Activated CD4-positive, alpha-beta T cell treated with anti-CD3 and anti-CD28 coated beads, Interleukin-2, amount 10 ng/mL, durations not matched to agents 24 days and 14 days (primary cell): ENCODE results near the gene NPHS1. TPM values are rescaled to one million over a fixed set of nuclear protein-coding genes. Genes with fewer than 3 reads are reported as not detected.
A peak's percentile ranks its signal among the peaks of the same experiment; 100 is the strongest.
"Not testable (repeated sequence)": the region's sequence is repeated elsewhere in the genome, so short reads cannot be mapped to it uniquely, and the experiment has no call there.

Source experiments
- DNase-seq: peaks from one replicate; pipeline ENCODE4 v3.0.0; 2022
- H3K27ac Mint-ChIP-seq: one replicate; pipeline ENCODE4 v1.8.0; 2022; ENCODE audit warnings: mild to moderate bottlenecking, mixed read lengths
- H3K27me3 Mint-ChIP-seq: one replicate; pipeline ENCODE4 v1.8.0; 2022; ENCODE audit warnings: mixed read lengths
- H3K36me3 Mint-ChIP-seq: one replicate; pipeline ENCODE4 v1.8.0; 2022; ENCODE audit warnings: low read depth, mild to moderate bottlenecking, mixed read lengths
- H3K4me1 Mint-ChIP-seq: one replicate; pipeline ENCODE4 v1.8.0; 2021; ENCODE audit warnings: mixed read lengths
- H3K4me3 Mint-ChIP-seq: one replicate; pipeline ENCODE4 v1.8.0; 2022; ENCODE audit warnings: mild to moderate bottlenecking, moderate library complexity, mixed read lengths
- H3K9me3 Mint-ChIP-seq: one replicate; pipeline ENCODE4 v1.8.0; 2021; ENCODE audit warnings: mixed read lengths
- intact Hi-C: fragments of 100-400 bp; cut with micrococcal nuclease; formaldehyde crosslinking; loops from one replicate; pipeline ENCODE4 v1.15.1; 2023
- total RNA-seq: library from RNA; stranded (reverse); gene quantifications from 2 replicates; pipeline ENCODE4 v1.2.3, GENCODE V29; 2022

Gene NPHS1, protein sequence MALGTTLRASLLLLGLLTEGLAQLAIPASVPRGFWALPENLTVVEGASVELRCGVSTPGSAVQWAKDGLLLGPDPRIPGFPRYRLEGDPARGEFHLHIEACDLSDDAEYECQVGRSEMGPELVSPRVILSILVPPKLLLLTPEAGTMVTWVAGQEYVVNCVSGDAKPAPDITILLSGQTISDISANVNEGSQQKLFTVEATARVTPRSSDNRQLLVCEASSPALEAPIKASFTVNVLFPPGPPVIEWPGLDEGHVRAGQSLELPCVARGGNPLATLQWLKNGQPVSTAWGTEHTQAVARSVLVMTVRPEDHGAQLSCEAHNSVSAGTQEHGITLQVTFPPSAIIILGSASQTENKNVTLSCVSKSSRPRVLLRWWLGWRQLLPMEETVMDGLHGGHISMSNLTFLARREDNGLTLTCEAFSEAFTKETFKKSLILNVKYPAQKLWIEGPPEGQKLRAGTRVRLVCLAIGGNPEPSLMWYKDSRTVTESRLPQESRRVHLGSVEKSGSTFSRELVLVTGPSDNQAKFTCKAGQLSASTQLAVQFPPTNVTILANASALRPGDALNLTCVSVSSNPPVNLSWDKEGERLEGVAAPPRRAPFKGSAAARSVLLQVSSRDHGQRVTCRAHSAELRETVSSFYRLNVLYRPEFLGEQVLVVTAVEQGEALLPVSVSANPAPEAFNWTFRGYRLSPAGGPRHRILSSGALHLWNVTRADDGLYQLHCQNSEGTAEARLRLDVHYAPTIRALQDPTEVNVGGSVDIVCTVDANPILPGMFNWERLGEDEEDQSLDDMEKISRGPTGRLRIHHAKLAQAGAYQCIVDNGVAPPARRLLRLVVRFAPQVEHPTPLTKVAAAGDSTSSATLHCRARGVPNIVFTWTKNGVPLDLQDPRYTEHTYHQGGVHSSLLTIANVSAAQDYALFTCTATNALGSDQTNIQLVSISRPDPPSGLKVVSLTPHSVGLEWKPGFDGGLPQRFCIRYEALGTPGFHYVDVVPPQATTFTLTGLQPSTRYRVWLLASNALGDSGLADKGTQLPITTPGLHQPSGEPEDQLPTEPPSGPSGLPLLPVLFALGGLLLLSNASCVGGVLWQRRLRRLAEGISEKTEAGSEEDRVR (N-terminal part only)
- 0.28 TPM in 1 of 2 replicates, not detected in the other for total RNA-seq

DNA sequence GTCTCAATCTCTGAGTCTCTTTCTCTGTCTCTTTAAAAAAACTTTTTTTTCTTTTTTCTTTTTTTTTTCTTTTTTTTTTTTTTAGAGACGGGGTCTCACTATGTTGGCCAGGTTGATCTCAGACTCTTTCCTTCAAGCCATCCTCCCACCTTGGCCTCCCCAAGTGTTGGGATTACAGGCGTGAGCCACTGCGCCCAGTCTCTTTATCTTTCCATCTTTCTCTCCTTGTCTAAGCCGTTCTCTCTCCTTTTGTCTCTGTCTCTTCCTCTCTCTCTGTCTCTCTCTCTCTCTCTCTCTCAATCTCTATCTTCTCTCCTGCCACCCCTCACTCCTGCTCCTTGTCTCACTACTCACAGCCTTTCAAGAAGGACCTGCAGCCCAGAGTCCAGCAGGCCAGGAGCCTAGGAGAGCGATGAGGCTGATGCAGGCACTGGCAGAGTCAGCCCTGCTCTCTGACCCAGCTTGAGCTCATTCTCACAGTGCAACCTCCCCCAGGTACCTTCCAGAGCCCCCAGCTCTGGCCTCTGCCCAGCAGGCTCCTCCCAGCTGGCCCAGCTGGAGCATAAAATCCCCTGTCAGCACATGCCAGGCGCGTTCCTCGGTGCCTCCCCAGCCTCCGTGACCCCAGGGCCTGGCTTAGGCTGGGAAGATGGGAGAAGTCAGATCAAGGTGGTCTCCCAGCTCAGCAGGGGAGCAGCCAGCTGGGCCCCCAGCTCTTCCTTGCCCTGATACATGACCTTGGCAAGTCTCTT is at the start of gene NPHS1:
Gene NPHS1, minus strand, starts transcription at position 476 of the 752 bp plus-strand sequence. CDS start 667 bp downstream, outside the sequence.
- H3K9me3 Mint-ChIP-seq: no peaks in the 10 kb centered on the region
- no peak within 1 kb of the TSS for H3K4me3 Mint-ChIP-seq
- intact Hi-C loops: no loop called here
- H3K27ac Mint-ChIP-seq: no peak within 1 kb of the TSS
- H3K4me1 Mint-ChIP-seq: peaks cover 5% of the 10 kb centered on the region
- H3K36me3 Mint-ChIP-seq: no peaks in the 10 kb centered on the region
- peaks cover 52% of the 10 kb centered on the region for H3K27me3 Mint-ChIP-seq
- DNase-seq: no peak

DNA sequence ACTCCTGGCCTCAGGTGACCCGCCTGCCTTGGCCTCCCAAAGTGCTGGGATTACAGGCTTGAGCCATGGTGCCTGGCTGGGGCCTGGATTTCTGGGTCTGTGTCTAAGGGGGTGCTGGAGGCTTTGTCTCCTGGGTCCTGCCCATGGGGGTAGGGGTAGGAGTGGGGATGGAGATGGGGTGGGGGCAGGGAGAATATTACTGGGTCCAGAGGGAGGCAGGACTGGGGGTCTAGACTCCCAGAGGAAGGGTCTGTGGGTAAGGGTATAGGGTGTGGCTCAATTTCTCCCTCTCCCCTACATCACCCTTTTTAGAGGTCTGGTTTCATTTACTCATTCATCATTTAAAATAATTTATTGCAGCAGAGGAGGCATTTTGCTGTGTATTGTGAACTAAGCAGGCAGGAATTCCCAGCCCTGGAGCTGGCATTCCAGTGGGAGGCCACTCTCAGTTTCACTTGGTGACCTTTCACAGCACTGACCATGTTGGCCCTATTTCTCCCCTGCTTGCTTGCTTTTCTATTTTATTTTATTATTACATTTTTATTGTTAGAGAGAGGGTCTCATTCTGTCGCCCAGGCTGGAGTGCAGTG is 48.8 kb upstream of the NPHS1 start:
- no peak for DNase-seq
- H3K4me1 Mint-ChIP-seq: peaks cover 50% of the 10 kb centered on the region
- H3K4me3 Mint-ChIP-seq: peak overlapping the region; percentile 98
- H3K27me3 Mint-ChIP-seq: no peaks in the 10 kb centered on the region
- peaks cover 35% of the 10 kb centered on the region for H3K36me3 Mint-ChIP-seq
- peak overlapping the region; percentile 98 for H3K27ac Mint-ChIP-seq
- intact Hi-C loops: loop anchor here (5.0 kb wide), 1 partner anchor 144 kb away; the partner anchor contains the start of genes HSPB6 and PROSER3
- H3K9me3 Mint-ChIP-seq: no peaks in the 10 kb centered on the region

DNA sequence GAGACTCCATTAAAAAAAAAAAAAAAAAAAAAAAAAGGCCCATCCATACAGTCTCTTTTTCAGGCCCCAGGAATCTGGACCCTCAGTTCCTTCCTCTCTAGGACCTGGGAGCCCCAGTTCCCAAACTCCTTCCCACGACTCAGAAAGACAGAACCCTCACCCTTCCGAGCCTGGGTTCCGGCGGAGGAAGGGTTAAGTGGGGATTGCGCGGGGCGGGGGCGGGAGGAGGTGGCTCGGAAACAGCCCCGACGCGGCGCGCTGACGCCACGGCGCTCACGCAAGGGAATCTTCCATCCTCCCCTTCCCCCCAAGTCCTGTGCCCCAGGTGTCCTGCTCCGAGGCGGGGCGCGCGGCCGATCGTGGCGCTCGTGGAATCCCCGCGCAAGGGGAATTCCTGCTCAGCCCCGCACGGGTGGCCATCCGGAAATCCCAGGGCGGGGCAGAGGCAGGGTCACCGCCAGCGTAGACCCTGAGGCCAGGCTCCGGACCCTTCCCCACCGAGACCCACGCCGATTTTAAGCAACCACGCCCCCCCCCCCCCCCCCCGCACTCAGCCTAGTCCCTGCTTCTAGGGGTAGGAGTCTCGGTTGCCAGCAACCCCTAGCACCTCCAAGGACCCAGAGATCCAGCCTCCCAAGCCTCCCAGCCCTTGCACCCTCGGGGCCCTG is 47.4 kb upstream of the NPHS1 start:
- no peaks in the 10 kb centered on the region for H3K27me3 Mint-ChIP-seq
- peaks cover 50% of the 10 kb centered on the region for H3K4me1 Mint-ChIP-seq
- H3K36me3 Mint-ChIP-seq: peaks cover 47% of the 10 kb centered on the region
- H3K9me3 Mint-ChIP-seq: no peaks in the 10 kb centered on the region
- intact Hi-C loops: loop anchor here (1.0 to 5.0 kb wide), 5 partner anchors 17 to 183 kb away; partner anchors contain the start of genes HSPB6 and PROSER3
- H3K4me3 Mint-ChIP-seq: peak overlapping the region; percentile 98
- DNase-seq: peak; percentile 96
- H3K27ac Mint-ChIP-seq: peak overlapping the region; percentile 98

- no peaks in the 10 kb centered on the region for H3K27me3 Mint-ChIP-seq
- H3K4me1 Mint-ChIP-seq: peaks cover 39% of the 10 kb centered on the region
- H3K36me3 Mint-ChIP-seq: peaks cover 55% of the 10 kb centered on the region
- intact Hi-C loops: loop anchor here (2.0 kb wide), 2 partner anchors 16 to 182 kb away; no protein-coding TSS in a partner anchor
- no peaks in the 10 kb centered on the region for H3K9me3 Mint-ChIP-seq
- H3K27ac Mint-ChIP-seq: peak overlapping the region; percentile 98
- no peak for DNase-seq
- H3K4me3 Mint-ChIP-seq: peak overlapping the region; percentile 98
These were observed 46.1 kb upstream of the NPHS1 start for GRCh38 chr19:35898499-35898809.

DNA sequence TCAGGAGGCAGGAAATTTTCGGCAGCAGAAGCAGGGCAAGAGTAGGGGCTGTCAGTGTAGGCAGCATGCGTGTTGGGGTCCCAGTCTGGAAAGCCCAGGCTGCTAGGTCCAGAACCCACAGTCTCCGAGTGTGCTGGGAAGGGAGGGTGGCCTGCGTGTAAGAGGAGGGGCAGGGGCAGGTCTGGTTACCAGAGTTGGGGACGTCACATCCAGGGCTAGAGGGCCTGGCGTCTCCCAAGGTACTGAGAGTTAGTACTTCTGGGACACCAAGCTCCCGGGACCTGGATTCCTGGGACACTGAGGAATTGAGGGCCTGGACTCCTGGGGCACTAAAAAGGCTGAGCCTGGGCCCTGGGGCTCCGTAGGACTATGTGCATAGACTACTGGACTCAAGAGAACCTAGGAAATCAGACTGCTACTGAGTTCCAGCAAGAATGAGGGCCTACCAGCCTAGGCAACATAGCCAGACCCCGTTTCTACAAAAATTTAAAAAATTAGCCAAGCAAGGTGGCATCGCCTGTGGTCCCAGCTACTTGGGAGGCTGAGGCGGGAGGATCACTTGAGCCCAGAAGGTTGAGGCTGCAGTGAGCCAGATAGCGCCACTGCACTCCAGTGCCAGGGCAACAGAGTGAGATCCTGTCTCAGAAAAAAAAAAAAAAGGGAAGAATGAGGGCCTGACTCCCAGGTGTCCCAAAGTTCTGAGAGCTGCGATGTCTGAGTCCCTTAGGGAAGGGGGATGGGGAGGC is 45.6 kb upstream of the NPHS1 start:
- peak overlapping the region; percentile 98 for H3K4me3 Mint-ChIP-seq
- H3K9me3 Mint-ChIP-seq: no peaks in the 10 kb centered on the region
- no peaks in the 10 kb centered on the region for H3K27me3 Mint-ChIP-seq
- intact Hi-C loops: loop anchor here (2.0 kb wide), 2 partner anchors 15 to 181 kb away; no protein-coding TSS in a partner anchor
- peaks cover 36% of the 10 kb centered on the region for H3K4me1 Mint-ChIP-seq
- peak overlapping the region; percentile 82 for H3K27ac Mint-ChIP-seq
- peaks cover 58% of the 10 kb centered on the region for H3K36me3 Mint-ChIP-seq
- DNase-seq: no peak

- intact Hi-C loops: no loop called here
- no peaks in the 10 kb centered on the region for H3K27me3 Mint-ChIP-seq
- no peaks in the 10 kb centered on the region for H3K9me3 Mint-ChIP-seq
- no peak overlapping the region for H3K27ac Mint-ChIP-seq
- no peak for DNase-seq
- peak overlapping the region; percentile 55 for H3K4me3 Mint-ChIP-seq
- peaks cover 29% of the 10 kb centered on the region for H3K4me1 Mint-ChIP-seq
- peaks cover 65% of the 10 kb centered on the region for H3K36me3 Mint-ChIP-seq
These were observed 44.3 kb upstream of the NPHS1 start for GRCh38 chr19:35896643-35897040.

GRCh38 chr19:35895911-35896642 is 43.8 kb upstream of the NPHS1 start:
- no peak for DNase-seq
- intact Hi-C loops: no loop called here
- H3K27ac Mint-ChIP-seq: peak overlapping the region; percentile 79
- H3K36me3 Mint-ChIP-seq: peaks cover 68% of the 10 kb centered on the region
- H3K4me3 Mint-ChIP-seq: peak overlapping the region; percentile 71
- peaks cover 29% of the 10 kb centered on the region for H3K4me1 Mint-ChIP-seq
- no peaks in the 10 kb centered on the region for H3K9me3 Mint-ChIP-seq
- H3K27me3 Mint-ChIP-seq: no peaks in the 10 kb centered on the region

GRCh38 chr19:35894342-35894741 is 42.0 kb upstream of the NPHS1 start:
- no peaks in the 10 kb centered on the region for H3K9me3 Mint-ChIP-seq

DNA sequence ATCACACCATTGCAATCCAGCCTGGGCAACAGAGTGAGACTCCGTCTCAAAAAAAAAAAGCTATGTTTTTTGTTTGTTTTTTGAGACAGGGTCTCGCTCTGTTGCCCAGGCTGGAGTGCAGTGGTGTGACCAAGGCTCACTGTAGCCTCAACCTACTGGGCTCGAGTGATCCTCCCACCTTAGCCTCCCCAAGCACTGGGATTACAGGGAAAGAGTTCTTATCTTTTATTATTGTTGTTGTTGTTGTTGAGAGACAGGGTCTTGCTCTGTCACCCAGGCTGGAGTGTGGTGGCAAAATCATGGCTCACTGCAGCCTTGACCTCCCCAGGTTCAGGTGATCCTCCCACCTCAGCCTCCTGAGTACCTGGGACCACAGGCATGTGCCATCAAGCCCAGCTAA is 39.5 kb upstream of the NPHS1 start:
- H3K27ac Mint-ChIP-seq, DNase-seq, H3K27me3 Mint-ChIP-seq, H3K9me3 Mint-ChIP-seq, H3K4me3 Mint-ChIP-seq, intact Hi-C loops: not testable (repeated sequence)
- H3K36me3 Mint-ChIP-seq: peaks cover 79% of the 10 kb centered on the region
- peaks cover 24% of the 10 kb centered on the region for H3K4me1 Mint-ChIP-seq

More at GRCh38 chr19:35894342-35894741, 42.0 kb upstream of the NPHS1 start:
- DNase-seq: no peak
- H3K27me3 Mint-ChIP-seq: no peaks in the 10 kb centered on the region
- H3K27ac Mint-ChIP-seq: no peak overlapping the region
- H3K36me3 Mint-ChIP-seq: peaks cover 80% of the 10 kb centered on the region
- peaks cover 31% of the 10 kb centered on the region for H3K4me1 Mint-ChIP-seq
- no peak overlapping the region for H3K4me3 Mint-ChIP-seq
- intact Hi-C loops: no loop called here

GRCh38 chr19:35890113-35890650 is 37.9 kb upstream of the NPHS1 start:
- no peaks in the 10 kb centered on the region for H3K27me3 Mint-ChIP-seq

GRCh38 chr19:35889370-35890112 is 37.2 kb upstream of the NPHS1 start:
- Mint-ChIP-seq H3K4me3 (no peak overlapping the region), H3K9me3 (no peaks in the 10 kb centered on the region), H3K36me3 (peaks cover 70% of the 10 kb centered on the region), H3K27me3 (no peaks in the 10 kb centered on the region), H3K4me1 (peaks cover 18% of the 10 kb centered on the region), H3K27ac (no peak overlapping the region)
- intact Hi-C loops: no loop called here
- no peak for DNase-seq

More at GRCh38 chr19:35890113-35890650, 37.9 kb upstream of the NPHS1 start:
- no peak for DNase-seq
- no peak overlapping the region for H3K4me3 Mint-ChIP-seq
- H3K27ac Mint-ChIP-seq: peak overlapping the region; percentile 20
- H3K9me3 Mint-ChIP-seq: no peaks in the 10 kb centered on the region
- peaks cover 73% of the 10 kb centered on the region for H3K36me3 Mint-ChIP-seq
- H3K4me1 Mint-ChIP-seq: peaks cover 19% of the 10 kb centered on the region
- intact Hi-C loops: no loop called here
